CD4-positive, CD25-positive, alpha-beta regulatory T cell (primary cell): ENCODE data around the gene SLC7A4. TPM values are rescaled to one million over a fixed set of nuclear protein-coding genes. Genes with fewer than 3 reads are reported as not detected.
A peak's percentile ranks its signal among the peaks of the same experiment; 100 is the strongest.

Experiments used
- ATAC-seq, 2 donors: fragments of 150-1000 bp; cut with Tn5 transposase; one replicate each; pipeline ENCODE4 v1.10.0; 2021; ENCODE audit warnings: low read depth in 2 of 2, moderate number of reproducible peaks in 2 of 2, moderate library complexity in 1 of 2
- DNase-seq, 3 donors: peaks; one replicate each; pipeline versions ENCODE4 v3.0.0 to v3.0.0-alpha.2; 2012 to 2022; ENCODE audit warnings: mixed read lengths in 1 of 3
- H3K27ac ChIP-seq: one replicate; pipeline ENCODE4 v1.7.0; 2013; ENCODE audit warnings: mild to moderate bottlenecking, low read length; ENCODE audit not compliant: insufficient read depth, poor library complexity, severe bottlenecking
- H3K27me3 ChIP-seq: one replicate; pipeline ENCODE4 v1.7.0; 2013; ENCODE audit warnings: low read length; ENCODE audit not compliant: control insufficient read depth, insufficient read depth
- H3K36me3 ChIP-seq: one replicate; pipeline ENCODE4 v1.7.0; 2013; ENCODE audit warnings: mild to moderate bottlenecking, low read length, moderate library complexity; ENCODE audit not compliant: control insufficient read depth, insufficient read depth
- H3K4me1 ChIP-seq: 2 replicates; pipeline ENCODE4 v1.7.0; 2013; ENCODE audit warnings: mild to moderate bottlenecking, low read length; ENCODE audit not compliant: insufficient read depth, control insufficient read depth, poor library complexity, severe bottlenecking
- H3K4me3 ChIP-seq: one replicate; pipeline ENCODE4 v1.7.0; 2013; ENCODE audit warnings: low read depth, mild to moderate bottlenecking, low read length, moderate library complexity
- H3K9me3 ChIP-seq, 2 experiments: 1 replicate in 1 of 2; 2 replicates in 1 of 2; pipeline ENCODE4 v1.7.0; 2013; ENCODE audit warnings: low read length in 2 of 2, mild to moderate bottlenecking in 1 of 2, moderate library complexity in 1 of 2; ENCODE audit not compliant: control insufficient read depth in 2 of 2
- H3K27ac Mint-ChIP-seq, 3 donors: one replicate each; pipeline ENCODE4 v1.8.0; 2020 to 2022; ENCODE audit warnings: mild to moderate bottlenecking in 3 of 3, mixed read lengths in 3 of 3, moderate library complexity in 2 of 3
- H3K27me3 Mint-ChIP-seq: one replicate; pipeline ENCODE4 v1.8.0; 2022; ENCODE audit warnings: mild to moderate bottlenecking, mixed read lengths
- H3K36me3 Mint-ChIP-seq: one replicate; pipeline ENCODE4 v1.8.0; 2020; ENCODE audit warnings: mixed read lengths
- H3K4me1 Mint-ChIP-seq, 4 donors: one replicate each; pipeline ENCODE4 v1.8.0; 2020 to 2022; ENCODE audit warnings: mixed read lengths in 4 of 4, mild to moderate bottlenecking in 1 of 4
- H3K4me3 Mint-ChIP-seq, 4 donors: one replicate each; pipeline ENCODE4 v1.8.0; 2020 to 2022; ENCODE audit warnings: mild to moderate bottlenecking in 4 of 4, mixed read lengths in 4 of 4, moderate library complexity in 3 of 4
- H3K9me3 Mint-ChIP-seq, 7 donors: one replicate each; pipeline ENCODE4 v1.8.0; 2020 to 2022; ENCODE audit warnings: mixed read lengths in 7 of 7, mild to moderate bottlenecking in 3 of 7, moderate library complexity in 2 of 7
- polyA plus RNA-seq, 4 donors: library from polyadenylated mRNA; unstranded; fragments of 300-500 nt; fragmentation: Illumina TruSeq; gene quantifications; one replicate each; pipeline ENCODE4 v1.2.3, GENCODE V29; 2021
- total RNA-seq: library from RNA; stranded (reverse); gene quantifications from one replicate; pipeline ENCODE4 v1.2.3, GENCODE V29; 2022

SLC7A4 gene
- total and polyA plus RNA-seq, 5 donors from 2014 or later, result 0.09 TPM; not detected in 4

GRCh38 chr22:20999350-21000206 lies 32.8 kb downstream of the SLC7A4 start:
- peaks cover 5 to 53% (median 18%) of the 10 kb centered on the region in 4 donors for H3K4me1 Mint-ChIP-seq
- ATAC-seq, result no peak
- peaks cover 0 to 1% (median 0%) of the 10 kb centered on the region in 7 donors for H3K9me3 Mint-ChIP-seq
- Histone ChIP-seq H3K9me3 (no peaks in the 10 kb centered on the region), H3K4me1 (peaks cover 27% of the 10 kb centered on the region), H3K36me3 (peaks cover 17% of the 10 kb centered on the region), H3K4me3 (no peak overlapping the region), H3K27me3 (no peaks in the 10 kb centered on the region), H3K27ac (peak overlapping the region; percentile 99)
- H3K4me3 Mint-ChIP-seq, result peak overlapping the region in 3 of 4 donors; percentile 57 to 99 (median 82)
- DNase-seq, result no peak
- H3K27ac Mint-ChIP-seq, result peak overlapping the region in 1 of 3 donors; percentile 99
- H3K27me3 Mint-ChIP-seq, result no peaks in the 10 kb centered on the region
- peaks cover 4% of the 10 kb centered on the region for H3K36me3 Mint-ChIP-seq

- H3K27me3 Mint-ChIP-seq, result no peaks in the 10 kb centered on the region
- H3K27ac ChIP-seq, result no peak overlapping the region
- peaks cover 26% of the 10 kb centered on the region for H3K4me1 ChIP-seq
- no peak overlapping the region for H3K27ac Mint-ChIP-seq
- no peaks in the 10 kb centered on the region for H3K27me3 ChIP-seq
- H3K36me3 Mint-ChIP-seq, result peaks cover 4% of the 10 kb centered on the region
- peaks cover 5 to 48% (median 17%) of the 10 kb centered on the region in 4 donors for H3K4me1 Mint-ChIP-seq
- peaks cover 17% of the 10 kb centered on the region for H3K36me3 ChIP-seq
- peaks cover 0 to 1% (median 0%) of the 10 kb centered on the region in 7 donors for H3K9me3 Mint-ChIP-seq
- H3K9me3 ChIP-seq, result no peaks in the 10 kb centered on the region
- no peak overlapping the region for H3K4me3 ChIP-seq
- H3K4me3 Mint-ChIP-seq, result peak overlapping the region; percentile 33 to 70 (median 64)
- no peak for ATAC-seq
- no peak for DNase-seq
These were observed 33.7 kb downstream of the SLC7A4 start for GRCh38 chr22:20998411-20999336.

- no peak overlapping the region for H3K27ac Mint-ChIP-seq
- H3K9me3 Mint-ChIP-seq, result peaks cover 0 to 1% (median 0%) of the 10 kb centered on the region in 7 donors
- DNase-seq (no peak), ATAC-seq (no peak)
- no peak overlapping the region for H3K4me3 ChIP-seq
- peaks cover 3 to 38% (median 11%) of the 10 kb centered on the region in 4 donors for H3K4me1 Mint-ChIP-seq
- H3K4me1 ChIP-seq, result peaks cover 16% of the 10 kb centered on the region
- no peak overlapping the region for H3K27ac ChIP-seq
- H3K27me3 Mint-ChIP-seq, result no peaks in the 10 kb centered on the region
- no peaks in the 10 kb centered on the region for H3K9me3 ChIP-seq
- H3K4me3 Mint-ChIP-seq, result no peak overlapping the region
- peaks cover 17% of the 10 kb centered on the region for H3K36me3 ChIP-seq
- H3K36me3 Mint-ChIP-seq, result peaks cover 4% of the 10 kb centered on the region
- no peaks in the 10 kb centered on the region for H3K27me3 ChIP-seq
These were observed 34.7 kb downstream of the SLC7A4 start for GRCh38 chr22:20997536-20998257.

- H3K36me3 Mint-ChIP-seq, result peaks cover 4% of the 10 kb centered on the region
- no peak overlapping the region for H3K27ac Mint-ChIP-seq
These were observed 35.5 kb downstream of the SLC7A4 start for GRCh38 chr22:20996598-20997535.

GRCh38 chr22:20996031-20996410 lies 36.3 kb downstream of the SLC7A4 start:
- no peak for DNase-seq
- Mint-ChIP-seq H3K27me3 (no peaks in the 10 kb centered on the region), H3K27ac (no peak overlapping the region), H3K9me3 (peaks cover 0 to 1% (median 0%) of the 10 kb centered on the region in 7 donors), H3K4me1 (peaks cover 0 to 23% (median 5%) of the 10 kb centered on the region in 4 donors), H3K36me3 (no peaks in the 10 kb centered on the region), H3K4me3 (peak overlapping the region in 2 of 4 donors; percentile 47 to 68)
- ATAC-seq, result no peak
- no peak overlapping the region for H3K27ac ChIP-seq
- no peaks in the 10 kb centered on the region for H3K27me3 ChIP-seq
- H3K4me3 ChIP-seq, result no peak overlapping the region
- H3K36me3 ChIP-seq, result peaks cover 30% of the 10 kb centered on the region
- H3K9me3 ChIP-seq, result no peaks in the 10 kb centered on the region
- H3K4me1 ChIP-seq, result peaks cover 11% of the 10 kb centered on the region

More at GRCh38 chr22:20996598-20997535, 35.5 kb downstream of the SLC7A4 start:
- Mint-ChIP-seq H3K9me3 (peaks cover 0 to 1% (median 0%) of the 10 kb centered on the region in 7 donors), H3K27me3 (no peaks in the 10 kb centered on the region), H3K4me3 (peak overlapping the region in 1 of 4 donors; percentile 47), H3K4me1 (peaks cover 2 to 30% (median 11%) of the 10 kb centered on the region in 4 donors)
- H3K9me3 ChIP-seq, result no peaks in the 10 kb centered on the region
- peaks cover 24% of the 10 kb centered on the region for H3K36me3 ChIP-seq
- no peak for DNase-seq
- H3K27ac ChIP-seq, result no peak overlapping the region
- no peak for ATAC-seq
- no peaks in the 10 kb centered on the region for H3K27me3 ChIP-seq
- H3K4me3 ChIP-seq, result no peak overlapping the region
- H3K4me1 ChIP-seq, result peaks cover 15% of the 10 kb centered on the region

- Histone ChIP-seq H3K27me3 (no peaks in the 10 kb centered on the region), H3K27ac (no peak overlapping the region), H3K36me3 (peaks cover 30% of the 10 kb centered on the region), H3K4me3 (no peak overlapping the region), H3K4me1 (peaks cover 6% of the 10 kb centered on the region), H3K9me3 (no peaks in the 10 kb centered on the region)
- peaks cover 0 to 19% (median 3%) of the 10 kb centered on the region in 4 donors for H3K4me1 Mint-ChIP-seq
- H3K27ac Mint-ChIP-seq, result peak overlapping the region in 1 of 3 donors; percentile 57
- no peak for DNase-seq
- no peak for ATAC-seq
- H3K4me3 Mint-ChIP-seq, result no peak overlapping the region
- H3K9me3 Mint-ChIP-seq, result peaks cover 0 to 1% (median 0%) of the 10 kb centered on the region in 7 donors
- H3K36me3 Mint-ChIP-seq, result no peaks in the 10 kb centered on the region
- no peaks in the 10 kb centered on the region for H3K27me3 Mint-ChIP-seq
These were observed 36.9 kb downstream of the SLC7A4 start for GRCh38 chr22:20995329-20996030.
